ENCODE data around the gene TSBP1. TPM values are rescaled to one million over a fixed set of nuclear protein-coding genes. Genes with fewer than 3 reads are reported as not detected.

The TSBP1 gene
- total and polyA plus RNA-seq, 12 donors, result not detected

DNA sequence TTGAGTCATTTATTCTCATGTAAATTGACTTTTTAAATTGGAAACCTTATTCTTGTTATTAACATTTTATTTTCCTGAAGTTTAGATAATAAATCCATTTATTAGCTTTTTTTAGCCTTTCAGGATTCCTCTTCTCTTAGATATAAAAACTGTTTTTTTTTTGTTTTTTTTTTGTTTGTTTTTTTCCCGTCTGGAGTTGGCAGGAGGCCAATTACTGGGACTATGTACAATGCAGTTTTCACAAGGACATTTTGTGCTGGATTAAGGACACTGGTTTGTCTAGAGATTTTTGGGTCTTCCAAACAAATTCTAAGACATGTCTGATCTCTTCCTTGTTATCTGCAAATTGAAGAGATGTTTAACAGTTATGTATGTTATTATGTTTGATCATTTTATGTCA lies 34.0 kb upstream of the TSBP1 start:
- Histone ChIP-seq H3K27me3 (peaks cover 20% of the 10 kb centered on the region), H3K27ac (no peak overlapping the region), H3K4me3 (no peak overlapping the region), H3K36me3 (replicated peaks in 1 of 2) (no peaks in the 10 kb centered on the region), H3K9me3 (replicated peaks in 1 of 3) (no peaks in the 10 kb centered on the region), H3K4me1 (replicated peaks in 1 of 2) (no peaks in the 10 kb centered on the region)
- DNase-seq, result no peak
- WGBS, 4 donors, result 7 to 18% (median 14%) methylated on average over 1 of the region's 1 CpG
- no peak for TF ChIP-seq POLR2A (IDR thresholded peaks at IDR 0.05)
- TF ChIP-seq, protein P1, sequence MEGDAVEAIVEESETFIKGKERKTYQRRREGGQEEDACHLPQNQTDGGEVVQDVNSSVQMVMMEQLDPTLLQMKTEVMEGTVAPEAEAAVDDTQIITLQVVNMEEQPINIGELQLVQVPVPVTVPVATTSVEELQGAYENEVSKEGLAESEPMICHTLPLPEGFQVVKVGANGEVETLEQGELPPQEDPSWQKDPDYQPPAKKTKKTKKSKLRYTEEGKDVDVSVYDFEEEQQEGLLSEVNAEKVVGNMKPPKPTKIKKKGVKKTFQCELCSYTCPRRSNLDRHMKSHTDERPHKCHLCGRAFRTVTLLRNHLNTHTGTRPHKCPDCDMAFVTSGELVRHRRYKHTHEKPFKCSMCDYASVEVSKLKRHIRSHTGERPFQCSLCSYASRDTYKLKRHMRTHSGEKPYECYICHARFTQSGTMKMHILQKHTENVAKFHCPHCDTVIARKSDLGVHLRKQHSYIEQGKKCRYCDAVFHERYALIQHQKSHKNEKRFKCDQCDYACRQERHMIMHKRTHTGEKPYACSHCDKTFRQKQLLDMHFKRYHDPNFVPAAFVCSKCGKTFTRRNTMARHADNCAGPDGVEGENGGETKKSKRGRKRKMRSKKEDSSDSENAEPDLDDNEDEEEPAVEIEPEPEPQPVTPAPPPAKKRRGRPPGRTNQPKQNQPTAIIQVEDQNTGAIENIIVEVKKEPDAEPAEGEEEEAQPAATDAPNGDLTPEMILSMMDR (IDR thresholded peaks at IDR 0.05), result no peak
- intact Hi-C loops (cut with DNase I), result no loop called here

GRCh38 chr6:32402812-32403211 lies 31.1 kb upstream of the TSBP1 start:
- WGBS, 4 donors, result 61 to 76% (median 63%) methylated on average over 4 to 8 of the region's 8 CpGs
- Histone ChIP-seq H3K27ac (no peak overlapping the region), H3K9me3 (replicated peaks in 1 of 3) (no peaks in the 10 kb centered on the region), H3K4me1 (replicated peaks in 1 of 2) (no peaks in the 10 kb centered on the region), H3K27me3 (peaks cover 24% of the 10 kb centered on the region), H3K36me3 (replicated peaks in 1 of 2) (no peaks in the 10 kb centered on the region), H3K4me3 (no peak overlapping the region)
- no peak for DNase-seq
- no peak for TF ChIP-seq POLR2A (IDR thresholded peaks at IDR 0.05)
- TF ChIP-seq, protein P1 (IDR thresholded peaks at IDR 0.05), result no peak
- intact Hi-C loops (cut with DNase I), result no loop called here

DNA sequence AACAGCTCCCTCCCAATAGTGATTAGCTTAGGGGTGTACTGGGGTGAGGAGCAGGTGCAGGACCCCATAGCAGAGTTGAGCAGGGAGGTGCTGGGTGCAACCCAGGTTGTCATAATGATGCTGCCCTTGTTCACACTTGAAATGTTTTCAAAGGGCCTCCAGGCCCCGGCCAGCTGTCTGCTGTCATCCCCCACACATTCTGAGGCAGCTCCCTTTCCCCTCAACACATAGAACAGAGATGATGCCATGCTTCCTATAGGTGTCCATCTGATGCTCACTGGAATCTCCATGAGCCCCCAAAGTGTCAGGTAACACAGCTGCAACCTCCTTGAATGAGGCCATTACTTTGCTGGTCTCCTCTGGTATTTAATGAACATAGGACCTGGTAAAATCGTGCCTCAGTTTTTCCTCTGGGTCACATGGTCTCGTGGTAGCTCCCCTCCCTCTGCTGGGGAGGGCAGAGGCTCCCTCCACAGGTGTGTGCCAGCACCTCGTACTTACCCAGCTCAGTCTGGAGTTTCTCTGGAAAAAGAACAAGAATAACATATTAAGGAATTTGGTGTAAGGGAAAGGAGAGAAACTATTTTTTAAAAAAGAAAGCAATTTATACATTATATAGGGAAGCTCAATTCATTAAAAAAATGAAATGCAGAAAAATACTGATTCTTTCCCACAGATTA lies 29.7 kb upstream of the TSBP1 start:
- 30 to 45% (median 41%) methylated on average over 4 of the region's 4 CpGs for WGBS, 4 donors
- no peak for DNase-seq
- H3K27me3 ChIP-seq, result peaks cover 15% of the 10 kb centered on the region

DNA sequence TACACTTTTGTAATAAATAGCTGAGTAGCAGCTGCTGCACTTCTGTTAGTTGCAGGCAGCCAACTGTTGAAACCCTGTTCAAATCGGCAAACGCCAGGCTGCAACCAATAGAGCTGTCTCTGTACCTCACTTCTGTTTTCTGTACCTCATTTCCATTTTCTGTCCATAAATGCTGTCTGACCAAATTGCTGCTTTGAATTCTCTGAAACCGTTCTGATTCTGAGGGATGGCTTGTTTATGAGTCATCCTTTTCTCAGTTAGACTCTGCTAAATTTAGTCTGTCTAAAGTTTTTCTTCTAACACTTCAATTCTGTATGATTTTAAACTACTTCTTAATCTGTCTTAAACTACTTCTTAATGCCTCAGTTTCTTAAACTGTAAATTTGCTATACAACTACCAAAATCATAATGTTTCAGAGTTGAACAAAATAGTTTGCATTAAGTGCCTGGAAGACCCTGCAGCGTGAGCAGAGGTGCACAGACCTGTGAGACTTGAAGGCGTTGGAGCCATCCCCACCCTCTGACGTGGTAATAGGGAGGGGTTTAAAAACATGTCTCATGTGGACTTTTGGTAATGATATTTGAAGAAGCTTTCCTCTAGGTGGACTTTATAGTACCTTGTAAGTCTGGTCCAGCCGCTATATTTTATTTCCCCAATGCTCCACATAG lies 25.7 kb upstream of the TSBP1 start:
- 76 to 79% (median 78%) methylated on average over 7 of the region's 7 CpGs for WGBS, 4 donors
- H3K27me3 ChIP-seq, result peaks cover 6% of the 10 kb centered on the region
- no peak overlapping the region for H3K4me3 ChIP-seq
- no peak overlapping the region for H3K27ac ChIP-seq
- intact Hi-C loops (cut with DNase I), result no loop called here
- peaks cover 0 to 9% of the 10 kb centered on the region in 2 donors for H3K4me1 ChIP-seq (replicated peaks in 1 of 2)
- no peak for TF ChIP-seq POLR2A (IDR thresholded peaks at IDR 0.05)
- no peaks in the 10 kb centered on the region for H3K36me3 ChIP-seq (replicated peaks in 1 of 2)
- no peaks in the 10 kb centered on the region for H3K9me3 ChIP-seq (replicated peaks in 1 of 3)
- no peak for DNase-seq

More for the DNA sequence above, 29.7 kb upstream of the TSBP1 start:
- Histone ChIP-seq H3K4me3 (no peak overlapping the region), H3K4me1 (replicated peaks in 1 of 2) (no peaks in the 10 kb centered on the region), H3K9me3 (replicated peaks in 1 of 3) (no peaks in the 10 kb centered on the region), H3K27ac (no peak overlapping the region), H3K36me3 (replicated peaks in 1 of 2) (no peaks in the 10 kb centered on the region)
- intact Hi-C loops (cut with DNase I), result no loop called here
- TF ChIP-seq POLR2A (IDR thresholded peaks at IDR 0.05), result no peak
- TF ChIP-seq, protein P1 (IDR thresholded peaks at IDR 0.05), result no peak
